GM12878 (cell line): ENCODE data around the gene UNC5CL. TPM values are rescaled to one million over a fixed set of nuclear protein-coding genes. Genes with fewer than 3 reads are reported as not detected.

ENCODE experiments used
- ATAC-seq: fragments of 200-7000 bp; cut with Tn5 transposase; 3 replicates; pipeline ENCODE4 v1.9.1; 2020; ENCODE audit warnings: mild to moderate bottlenecking, moderate library complexity
- BruUV-seq: library from RNA; stranded (reverse); fragments of 400-500 nt; replicated peaks from 2 replicates; lab custom pipeline; 2021; lab: Mats Ljungman, UMichigan
- CTCF ChIA-PET: fragments of 300-600 bp; sonication (Branson Sonifier 250); formaldehyde crosslinking; extraction: SDS; loops from one replicate; lab custom pipeline; 2021; ENCODE audit warnings: inconsistent platforms; lab: Yijun Ruan, JAX
- POLR2A ChIA-PET: fragments of 350-600 bp; formaldehyde crosslinking; extraction: SDS; loops from one replicate; lab custom pipeline; 2021; ENCODE audit warnings: inconsistent platforms; lab: Charles Lee
- RAD21 ChIA-PET: fragments of 300-600 bp; sonication (Branson Sonifier 250); formaldehyde crosslinking; loops from one replicate; lab custom pipeline; 2023; ENCODE audit warnings: antibody characterized with exemption; ENCODE audit not compliant: unreplicated experiment; lab: Charles Lee
- SMC1A ChIA-PET: fragments of 300-600 bp; sonication (Branson Sonifier 250); formaldehyde crosslinking; loops from one replicate; lab custom pipeline; 2023; ENCODE audit not compliant: unreplicated experiment, uncharacterized antibody; lab: Charles Lee
- DNase-seq: peaks from one replicate; pipeline ENCODE4 v3.0.0-alpha.2; 2011; ENCODE audit warnings: low read depth, low spot score
- FAIRE-seq: peaks from 3 replicates; lab custom pipeline; 2011; peaks lifted over from hg19 to GRCh38; lab: Jason Lieb, UNC
- H2AFZ ChIP-seq: 2 replicates; pipeline ENCODE4 v1.6.0; 2011; ENCODE audit warnings: low read depth, low read length, control low read depth; ENCODE audit not compliant: control insufficient read depth
- H3K27ac ChIP-seq: 2 replicates; pipeline ENCODE4 v1.5.1; 2011; ENCODE audit warnings: control low read depth; ENCODE audit not compliant: control insufficient read depth, insufficient read depth
- H3K27me3 ChIP-seq, 2 experiments: replicated peaks in 1 of 2; 2 replicates each; pipeline versions ENCODE4 v1.6.0 to v1.6.1; 2011; ENCODE audit warnings: low read length in 1 of 2; ENCODE audit not compliant: control insufficient read depth in 2 of 2, insufficient read depth in 2 of 2
- H3K36me3 ChIP-seq, 2 experiments: 2 replicates each; pipeline ENCODE4 v1.5.1; 2011; ENCODE audit warnings: low read length in 1 of 2; ENCODE audit not compliant: control insufficient read depth in 2 of 2, insufficient read depth in 2 of 2
- H3K4me1 ChIP-seq: 2 replicates; pipeline ENCODE4 v1.6.1; 2011; ENCODE audit warnings: mild to moderate bottlenecking, low read length, moderate library complexity, mixed read lengths; ENCODE audit not compliant: control insufficient read depth, insufficient read depth
- H3K4me2 ChIP-seq: 2 replicates; pipeline ENCODE4 v1.6.0; 2011; ENCODE audit warnings: control low read depth; ENCODE audit not compliant: control insufficient read depth, insufficient read depth
- H3K4me3 ChIP-seq: fragments of 200-600 bp; sonication (generic); 2 replicates; pipeline ENCODE4 v1.5.1; 2016
- H3K79me2 ChIP-seq: 2 replicates; pipeline ENCODE4 v1.6.0; 2011; ENCODE audit warnings: low read length; ENCODE audit not compliant: control insufficient read depth, insufficient read depth
- H3K9ac ChIP-seq: 2 replicates; pipeline ENCODE4 v1.8.0; 2011; ENCODE audit warnings: low read length, control low read depth, mixed read lengths; ENCODE audit not compliant: control insufficient read depth, insufficient read depth
- H3K9me3 ChIP-seq: replicated peaks from 3 replicates; pipeline ENCODE4 v1.5.1; 2011; ENCODE audit warnings: mild to moderate bottlenecking, low read length; ENCODE audit not compliant: control insufficient read depth, insufficient read depth
- H4K20me1 ChIP-seq: 2 replicates; pipeline ENCODE4 v1.6.0; 2011; ENCODE audit not compliant: control insufficient read depth, insufficient read depth
- ATF7 ChIP-seq: fragments of 450-650 bp; IDR thresholded peaks from 2 replicates; pipeline ENCODE4 v1.6.1; 2016; ENCODE audit warnings: low read depth, mild to moderate bottlenecking
- CBFB ChIP-seq: IDR thresholded peaks from 2 replicates; pipeline ENCODE4 v1.6.1; 2016; ENCODE audit warnings: antibody characterized with exemption, low read depth
- CEBPB ChIP-seq, 2 experiments: fragments of 150-350 bp in 1 of 2; IDR thresholded peaks; 2 replicates each; pipeline ENCODE4 v1.6.1; 2012 to 2014; ENCODE audit warnings: low read depth in 2 of 2, low read length in 2 of 2, borderline replicate concordance in 1 of 2, inconsistent platforms in 1 of 2
- E2F4 ChIP-seq: IDR thresholded peaks from 2 replicates; pipeline ENCODE4 v1.6.1; 2012; ENCODE audit warnings: low read depth, low read length, improper control_type of control experiment
- EED ChIP-seq: sonication (generic); IDR thresholded peaks from 2 replicates; pipeline ENCODE4 v1.6.1; 2016; ENCODE audit warnings: antibody characterized with exemption, low read depth
- ELK1 ChIP-seq: IDR thresholded peaks from 2 replicates; pipeline ENCODE4 v1.6.1; 2012; ENCODE audit warnings: low read depth, low read length, improper control_type of control experiment
- GABPA ChIP-seq: IDR thresholded peaks from 2 replicates; pipeline ENCODE4 v1.6.1; 2014; ENCODE audit warnings: antibody characterized with exemption, low read depth, mild to moderate bottlenecking, inconsistent platforms
- IRF3 ChIP-seq: fragments of 450-650 bp; IDR thresholded peaks from 2 replicates; pipeline ENCODE4 v1.6.1; 2014; ENCODE audit warnings: mild to moderate bottlenecking
- IRF4 ChIP-seq: IDR thresholded peaks from 2 replicates; pipeline ENCODE4 v1.6.1; 2011; ENCODE audit warnings: low read depth, low read length
- KDM1A ChIP-seq: fragments of 200-600 bp; sonication (generic); IDR thresholded peaks from 2 replicates; pipeline ENCODE4 v1.6.1; 2016; ENCODE audit warnings: borderline replicate concordance
- MYB ChIP-seq: fragments of 150-350 bp; IDR thresholded peaks from 2 replicates; pipeline ENCODE4 v1.6.1; 2014; ENCODE audit warnings: mild to moderate bottlenecking, low read depth, low read length, borderline replicate concordance
- NBN ChIP-seq: fragments of 450-650 bp; IDR thresholded peaks from 2 replicates; pipeline ENCODE4 v1.6.1; 2016
- POLR2AphosphoS2 ChIP-seq: IDR thresholded peaks from 2 replicates; pipeline ENCODE4 v1.6.1; 2011; ENCODE audit warnings: low read depth, mild to moderate bottlenecking, low read length, improper control_type of control experiment, moderate library complexity
- POLR2AphosphoS5 ChIP-seq: IDR thresholded peaks from 2 replicates; pipeline ENCODE4 v1.6.1; 2011; ENCODE audit warnings: mild to moderate bottlenecking, low read length, inconsistent platforms
- RUNX3 ChIP-seq: IDR thresholded peaks from 2 replicates; pipeline ENCODE4 v1.6.1; 2012; ENCODE audit warnings: low read length, inconsistent platforms
- TBL1XR1 ChIP-seq: IDR thresholded peaks from 2 replicates; pipeline ENCODE4 v1.6.1; 2012; ENCODE audit warnings: low read depth, low read length, improper control_type of control experiment
- YY1 ChIP-seq: IDR thresholded peaks from 2 replicates; pipeline ENCODE4 v1.6.1; 2011; ENCODE audit warnings: low read depth, mild to moderate bottlenecking, low read length
- ZBED1 ChIP-seq: IDR thresholded peaks from 2 replicates; pipeline ENCODE4 v1.6.1; 2016; ENCODE audit warnings: borderline replicate concordance
- WGBS: methylation state at CpG from one replicate; pipeline ENCODE4 v1.1.6; 2016; ENCODE audit warnings: low lambda C conversion rate; ENCODE audit not compliant: insufficient replicate concordance, insufficient coverage; ENCODE audit errors: missing lambda C conversion rate; 5-methylcytosine and 5-hydroxymethylcytosine counted together
- in situ Hi-C: fragments of 300-500 bp; cut with MboI; formaldehyde crosslinking; loops from 9 replicates; pipeline ENCODE4 v1.14.3; 2018; ENCODE audit warnings: mixed read lengths
- intact Hi-C: fragments of 100-400 bp; cut with micrococcal nuclease; formaldehyde crosslinking; loops from one replicate; pipeline ENCODE4 v1.14.2; 2022; ENCODE audit not compliant: unreplicated experiment
- polyA plus RNA-seq, 11 experiments: library from polyadenylated mRNA; depleted of rRNA in 4 of 11; unstranded in 6 of 11; stranded (reverse) in 5 of 11; fragments of >200 nt; fragmentation: Nextera tagmentation in 4 of 11; fragmentation: Illumina TruSeq in 1 of 11; extraction: Ambion mirVana in 4 of 11; extraction: Trizol in 1 of 11; gene quantifications; 1 replicate in 1 of 11; 2 replicates in 10 of 11; pipeline versions ENCODE4 v1.2.1 to v1.2.3, GENCODE V29; 2011 to 2016; ENCODE audit warnings: inconsistent platforms in 2 of 11, missing spikeins in 2 of 11, low read depth in 1 of 11
- total RNA-seq, 4 experiments: library from RNA; depleted of rRNA in 3 of 4; stranded (reverse); fragments of >200 nt in 3 of 4; fragmentation: Illumina TruSeq in 1 of 4; extraction: Trizol in 1 of 4; gene quantifications; 2 replicates each; pipeline versions ENCODE4 v1.2.1 to v1.2.3, GENCODE V29; 2013 to 2021
- TF ChIP-seq, protein P1 (sequence below), 3 experiments: IDR thresholded peaks in 2 of 3; conservative IDR thresholded peaks in 1 of 3; 2 replicates each; pipeline ENCODE4 v1.5.1; 2011; ENCODE audit warnings: low read depth in 3 of 3, low read length in 3 of 3, mild to moderate bottlenecking in 3 of 3, control low read depth in 2 of 3, moderate library complexity in 2 of 3, inconsistent platforms in 1 of 3, mixed read lengths in 1 of 3; ENCODE audit not compliant: control insufficient read depth in 2 of 3, insufficient read depth in 1 of 3; ENCODE audit errors: extremely low read depth in 1 of 3

UNC5CL gene
- total and polyA plus RNA-seq, 10 of the 15 experiments (the other 5 are each of a cell fraction or from before 2014, with no cell fraction given): 0.11 to 1.2 (median 0.46) TPM; not detected in 1

- FAIRE-seq: no peak
- TF ChIP-seq IRF3: no peak
- TF ChIP-seq MYB: no peak
- no peak for TF ChIP-seq CEBPB (IDR thresholded peaks at IDR 0.05; ENCODE audit: borderline replicate concordance in 1 of 2, low read depth in 2 of 2, low read length in 2 of 2)
- TF ChIP-seq GABPA: no peak
- peak; percentile 36; the same call in 1 of the 2 replicates for TF ChIP-seq EED
- TF ChIP-seq YY1: peak; percentile 57; the same call in 1 of the 2 replicates
- TF ChIP-seq POLR2AphosphoS5: no peak
- no peak for TF ChIP-seq ZBED1
- no peak for TF ChIP-seq ATF7
- no peak for TF ChIP-seq KDM1A
- no peak for TF ChIP-seq TBL1XR1
- peak; percentile 63 for TF ChIP-seq ELK1
- TF ChIP-seq, protein P1, sequence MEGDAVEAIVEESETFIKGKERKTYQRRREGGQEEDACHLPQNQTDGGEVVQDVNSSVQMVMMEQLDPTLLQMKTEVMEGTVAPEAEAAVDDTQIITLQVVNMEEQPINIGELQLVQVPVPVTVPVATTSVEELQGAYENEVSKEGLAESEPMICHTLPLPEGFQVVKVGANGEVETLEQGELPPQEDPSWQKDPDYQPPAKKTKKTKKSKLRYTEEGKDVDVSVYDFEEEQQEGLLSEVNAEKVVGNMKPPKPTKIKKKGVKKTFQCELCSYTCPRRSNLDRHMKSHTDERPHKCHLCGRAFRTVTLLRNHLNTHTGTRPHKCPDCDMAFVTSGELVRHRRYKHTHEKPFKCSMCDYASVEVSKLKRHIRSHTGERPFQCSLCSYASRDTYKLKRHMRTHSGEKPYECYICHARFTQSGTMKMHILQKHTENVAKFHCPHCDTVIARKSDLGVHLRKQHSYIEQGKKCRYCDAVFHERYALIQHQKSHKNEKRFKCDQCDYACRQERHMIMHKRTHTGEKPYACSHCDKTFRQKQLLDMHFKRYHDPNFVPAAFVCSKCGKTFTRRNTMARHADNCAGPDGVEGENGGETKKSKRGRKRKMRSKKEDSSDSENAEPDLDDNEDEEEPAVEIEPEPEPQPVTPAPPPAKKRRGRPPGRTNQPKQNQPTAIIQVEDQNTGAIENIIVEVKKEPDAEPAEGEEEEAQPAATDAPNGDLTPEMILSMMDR (IDR thresholded peaks at IDR 0.05 in 2 of 3, conservative IDR thresholded peaks at IDR 0.05 in 1 of 3; ENCODE audit: control insufficient read depth in 2 of 3, extremely low read depth in 1 of 3, insufficient read depth in 1 of 3, low read depth in 3 of 3, low read length in 3 of 3): peak; percentile 96 to 99 (median 98); a peak in 5 of 6 replicates
- no peak for TF ChIP-seq RUNX3
- TF ChIP-seq POLR2AphosphoS2: peak; percentile 62; the same call in 1 of the 2 replicates
- no peak for TF ChIP-seq CBFB
- no peak for TF ChIP-seq E2F4
- no peak for TF ChIP-seq NBN
- TF ChIP-seq IRF4: no peak
Observed at GRCh38 chr6:41027799-41028560, 11.0 kb downstream of the UNC5CL start.

More at GRCh38 chr6:41027799-41028560, 11.0 kb downstream of the UNC5CL start:
- peak; percentile 97 for ATAC-seq
- BruUV-seq: no TSS peak
- POLR2A ChIA-PET: interaction anchor here (1.1 kb wide), 1 partner anchor 43 kb away, joined by 5 read pairs; no protein-coding TSS in a partner anchor
- SMC1A ChIA-PET: interaction anchor here (0.9 to 3.8 kb wide), 7 partner anchors 9 to 47 kb away, joined by 3 to 13 read pairs (median 6); partner anchors contain the start of gene UNC5CL
- peak overlapping the region; percentile 38; the same call in 1 of the 2 replicates for H3K4me3 ChIP-seq
- no peaks in the 10 kb centered on the region for H3K36me3 ChIP-seq
- in situ Hi-C loops: no loop called here
- H3K27me3 ChIP-seq: no peaks in the 10 kb centered on the region
- H3K79me2 ChIP-seq: no peaks in the 10 kb centered on the region
- peak overlapping the region; percentile 29; the same call in 1 of the 2 replicates for H3K27ac ChIP-seq
- H3K9me3 ChIP-seq: no peaks in the 10 kb centered on the region
- RAD21 ChIA-PET: interaction anchor here (0.7 to 1.3 kb wide), 7 partner anchors 10 to 1162 kb away, joined by 3 to 6 read pairs (median 4); partner anchors contain the start of gene TREML2
- H3K4me1 ChIP-seq: peaks cover 8% of the 10 kb centered on the region
- H3K4me2 ChIP-seq: peak overlapping the region; percentile 94
- H2AFZ ChIP-seq: peak overlapping the region; percentile 91
- intact Hi-C loops: loop anchor here (1.0 kb wide), 1 partner anchor 22 kb away; no protein-coding TSS in a partner anchor
- under 1% methylated on average over 45 of the region's 45 CpGs for WGBS
- H3K9ac ChIP-seq: peak overlapping the region; percentile 64
- CTCF ChIA-PET: interaction anchor here (0.7 to 5.2 kb wide), 22 partner anchors 9 to 1679 kb away, joined by 3 to 57 read pairs (median 6); partner anchors contain the start of gene UNC5CL
- DNase-seq: peak; percentile 30
- H4K20me1 ChIP-seq: no peaks in the 10 kb centered on the region; the same call in 1 of the 2 replicates
